HepG2 (cell line): Measurements from ENCODE around the gene ANKRD44.

Experiments
- ATF1 ChIP-seq: IDR thresholded peaks from 2 replicates; pipeline ENCODE4 v1.6.1; 2016; ENCODE audit warnings: mild to moderate bottlenecking, control low read depth
- CTCF ChIP-seq: sonication (generic); formaldehyde crosslinking; IDR thresholded peaks from 2 replicates; pipeline ENCODE4 v1.5.0; 2020; ENCODE audit warnings: mild to moderate bottlenecking, missing genetic modification reagents, moderate library complexity
- HOXA7 ChIP-seq: sonication (generic); formaldehyde crosslinking; IDR thresholded peaks from 2 replicates; pipeline ENCODE4 v1.8.1; 2022; ENCODE audit warnings: mild to moderate bottlenecking, missing genetic modification reagents, moderate library complexity
- KAT7 ChIP-seq: IDR thresholded peaks from 2 replicates; pipeline ENCODE4 v1.6.1; 2018; ENCODE audit warnings: borderline replicate concordance, missing compliant biosample characterization
- PLSCR1 ChIP-seq: sonication (generic); formaldehyde crosslinking; IDR thresholded peaks from 2 replicates; pipeline ENCODE4 v1.5.0; 2020; ENCODE audit warnings: missing genetic modification reagents, mild to moderate bottlenecking, borderline replicate concordance
- POLR2AphosphoS5 ChIP-seq: IDR thresholded peaks from 2 replicates; pipeline ENCODE4 v1.6.1; 2012; ENCODE audit warnings: low read depth, low read length
- SMYD3 ChIP-seq: sonication (generic); formaldehyde crosslinking; IDR thresholded peaks from 2 replicates; pipeline ENCODE4 v1.8.1; 2023; ENCODE audit warnings: mild to moderate bottlenecking, missing genetic modification reagents
- ZNF274 ChIP-seq: sonication (generic); formaldehyde crosslinking; IDR thresholded peaks from 2 replicates; pipeline ENCODE4 v1.5.1; 2020; ENCODE audit warnings: mild to moderate bottlenecking, missing genetic modification reagents
- ZNF280B ChIP-seq: sonication (generic); formaldehyde crosslinking; IDR thresholded peaks from 2 replicates; pipeline ENCODE4 v1.5.0; 2020; ENCODE audit warnings: missing genetic modification reagents, mild to moderate bottlenecking, borderline replicate concordance
- TF ChIP-seq, protein P1 (sequence below): sonication (generic); formaldehyde crosslinking; IDR thresholded peaks from 2 replicates; pipeline ENCODE4 v1.8.0; 2022; ENCODE audit warnings: mild to moderate bottlenecking, missing genetic modification reagents

DNA sequence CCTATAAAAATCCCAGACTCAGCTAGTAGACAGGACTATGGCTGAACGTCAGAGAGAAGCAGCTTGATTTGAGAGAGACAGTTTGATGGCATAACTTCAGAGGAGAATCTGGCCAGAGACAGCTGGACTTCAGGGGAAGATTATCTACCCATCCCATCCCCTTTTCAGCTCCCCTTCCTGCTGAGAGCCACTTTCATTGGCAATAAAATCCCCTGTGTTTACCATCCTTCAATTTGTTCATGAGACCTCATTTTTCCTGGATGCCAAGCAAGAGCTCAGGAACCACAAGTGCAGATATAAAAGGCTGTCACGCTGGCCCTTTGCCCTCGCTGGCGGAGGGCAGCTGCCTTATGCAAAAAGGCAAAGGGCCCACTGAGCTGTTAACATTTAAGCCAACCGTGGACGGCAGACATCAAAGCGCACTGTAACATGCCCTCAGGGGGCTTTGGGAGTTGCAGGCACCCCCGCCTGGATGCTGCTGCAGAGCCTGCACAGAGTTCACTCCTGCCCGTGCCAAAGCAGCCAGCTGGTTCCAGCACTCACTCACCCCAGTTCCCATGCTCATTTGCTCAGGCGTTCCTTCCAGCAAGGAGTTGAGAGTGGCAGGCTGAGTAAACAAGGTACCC is 219.7 kb downstream of the ANKRD44 start:
- TF ChIP-seq CTCF (CRISPR knock-in tag) (no peak), ZNF274 (no peak), KAT7 (CRISPR knock-in tag) (no peak), POLR2AphosphoS5 (no peak), ZNF280B (no peak), ATF1 (no peak), SMYD3 (CRISPR knock-in tag) (no peak), HOXA7 (CRISPR knock-in tag) (no peak), PLSCR1 (CRISPR knock-in tag) (no peak)
- TF ChIP-seq, protein P1, sequence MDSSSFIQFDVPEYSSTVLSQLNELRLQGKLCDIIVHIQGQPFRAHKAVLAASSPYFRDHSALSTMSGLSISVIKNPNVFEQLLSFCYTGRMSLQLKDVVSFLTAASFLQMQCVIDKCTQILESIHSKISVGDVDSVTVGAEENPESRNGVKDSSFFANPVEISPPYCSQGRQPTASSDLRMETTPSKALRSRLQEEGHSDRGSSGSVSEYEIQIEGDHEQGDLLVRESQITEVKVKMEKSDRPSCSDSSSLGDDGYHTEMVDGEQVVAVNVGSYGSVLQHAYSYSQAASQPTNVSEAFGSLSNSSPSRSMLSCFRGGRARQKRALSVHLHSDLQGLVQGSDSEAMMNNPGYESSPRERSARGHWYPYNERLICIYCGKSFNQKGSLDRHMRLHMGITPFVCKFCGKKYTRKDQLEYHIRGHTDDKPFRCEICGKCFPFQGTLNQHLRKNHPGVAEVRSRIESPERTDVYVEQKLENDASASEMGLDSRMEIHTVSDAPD (CRISPR knock-in tag): no peak
